HepG2 (cell line): Measurements from ENCODE around the gene LAMA5. TPM values are rescaled to one million over a fixed set of nuclear protein-coding genes. Genes with fewer than 3 reads are reported as not detected.
A peak's percentile ranks its signal among the peaks of the same experiment; 100 is the strongest.

Experiments used
- ATRX ChIP-seq: sonication (generic); formaldehyde crosslinking; IDR thresholded peaks from 2 replicates; pipeline ENCODE4 v1.4.0; 2020; ENCODE audit warnings: missing genetic modification reagents, borderline replicate concordance
- BCL6 ChIP-seq: IDR thresholded peaks from 2 replicates; pipeline ENCODE4 v1.6.1; 2016; ENCODE audit warnings: missing genetic modification reagents, missing compliant biosample characterization
- CHCHD3 ChIP-seq: sonication (generic); formaldehyde crosslinking; IDR thresholded peaks from 2 replicates; pipeline ENCODE4 v1.8.0; 2022; ENCODE audit warnings: mild to moderate bottlenecking, missing genetic modification reagents, moderate library complexity
- EEA1 ChIP-seq: sonication (generic); formaldehyde crosslinking; IDR thresholded peaks from 2 replicates; pipeline ENCODE4 v1.5.1; 2020; ENCODE audit warnings: mild to moderate bottlenecking, missing genetic modification reagents, borderline replicate concordance
- MED13 ChIP-seq: sonication (generic); formaldehyde crosslinking; IDR thresholded peaks from 2 replicates; pipeline ENCODE4 v1.5.0; 2020; ENCODE audit warnings: missing genetic modification reagents
- NKX3-1 ChIP-seq: sonication (generic); formaldehyde crosslinking; IDR thresholded peaks from 2 replicates; pipeline ENCODE4 v1.5.0; 2020; ENCODE audit warnings: missing genetic modification reagents
- TCF12 ChIP-seq, 2 experiments: fragments of 450-650 bp in 1 of 2; sonication (generic) in 1 of 2; formaldehyde crosslinking in 1 of 2; IDR thresholded peaks; 2 replicates each; pipeline versions ENCODE4 v1.6.1 to v1.8.0; 2017 to 2022; ENCODE audit warnings: antibody characterized with exemption in 1 of 2, mild to moderate bottlenecking in 1 of 2, missing genetic modification reagents in 1 of 2, moderate library complexity in 1 of 2
- TEAD3 ChIP-seq: optimal IDR thresholded peaks from 2 replicates; pipeline ENCODE3; 2016; ENCODE audit warnings: borderline replicate concordance
- TP53 ChIP-seq: sonication (generic); formaldehyde crosslinking; conservative IDR thresholded peaks from 2 replicates; pipeline ENCODE4 v1.4.0; 2020; ENCODE audit warnings: missing genetic modification reagents
- ZNF331 ChIP-seq: sonication (generic); formaldehyde crosslinking; IDR thresholded peaks from 2 replicates; pipeline ENCODE4 v1.4.0; 2020; ENCODE audit warnings: missing genetic modification reagents
- ZNF350 ChIP-seq: sonication (generic); formaldehyde crosslinking; IDR thresholded peaks from 2 replicates; pipeline ENCODE4 v1.4.0; 2020; ENCODE audit warnings: mild to moderate bottlenecking, low read depth, missing genetic modification reagents, borderline replicate concordance
- ZNF547 ChIP-seq: sonication (generic); formaldehyde crosslinking; IDR thresholded peaks from 2 replicates; pipeline ENCODE4 v1.5.1; 2020; ENCODE audit warnings: mild to moderate bottlenecking, missing genetic modification reagents
- ZNF556 ChIP-seq: sonication (generic); formaldehyde crosslinking; IDR thresholded peaks from 2 replicates; pipeline ENCODE4 v1.4.0; 2020; ENCODE audit warnings: mild to moderate bottlenecking, missing genetic modification reagents, borderline replicate concordance
- ZNF614 ChIP-seq: IDR thresholded peaks from 2 replicates; pipeline ENCODE4 v1.6.1; 2018; ENCODE audit warnings: missing biosample characterization, missing genetic modification reagents, inconsistent platforms, borderline replicate concordance
- ZNF660 ChIP-seq: sonication (generic); formaldehyde crosslinking; IDR thresholded peaks from 2 replicates; pipeline ENCODE4 v1.5.1; 2020; ENCODE audit warnings: mild to moderate bottlenecking, low read depth, missing genetic modification reagents, borderline replicate concordance
- ZNF772 ChIP-seq: sonication (generic); formaldehyde crosslinking; IDR thresholded peaks from 2 replicates; pipeline ENCODE4 v1.5.0; 2020; ENCODE audit warnings: mild to moderate bottlenecking, missing genetic modification reagents
- polyA plus RNA-seq, 8 experiments: library from polyadenylated mRNA; depleted of rRNA in 3 of 8; stranded (reverse) in 7 of 8; unstranded in 1 of 8; fragments of >200 nt; fragmentation: Illumina TruSeq in 4 of 8; extraction: Trizol in 4 of 8; gene quantifications; 2 replicates each; pipeline versions ENCODE4 v1.2.1 to v1.2.3, GENCODE V29; 2011 to 2016; ENCODE audit warnings: low read depth in 4 of 8, missing spikeins in 1 of 8, mixed read lengths in 1 of 8; ENCODE audit not compliant: insufficient read depth in 1 of 8
- total RNA-seq, 5 experiments: library from RNA; depleted of rRNA; stranded (reverse); fragments of >200 nt; fragmentation: Illumina TruSeq; extraction: Trizol; gene quantifications; 2 replicates each; pipeline ENCODE4 v1.2.3, GENCODE V29; 2016; ENCODE audit warnings: low read depth in 1 of 5
- TF ChIP-seq, protein P1 (sequence below): sonication (generic); formaldehyde crosslinking; IDR thresholded peaks from 2 replicates; pipeline ENCODE4 v1.9.0; 2021; ENCODE audit warnings: mild to moderate bottlenecking, missing genetic modification reagents
- TF ChIP-seq, protein P2 (sequence below): sonication (generic); formaldehyde crosslinking; IDR thresholded peaks from 2 replicates; pipeline ENCODE4 v1.5.0; 2020; ENCODE audit warnings: mild to moderate bottlenecking, missing genetic modification reagents, borderline replicate concordance
- TF ChIP-seq, protein P3 (sequence below): sonication (generic); formaldehyde crosslinking; IDR thresholded peaks from 2 replicates; pipeline ENCODE4 v1.4.0; 2020; ENCODE audit warnings: missing genetic modification reagents; ENCODE audit errors: not compliant biosample characterization

LAMA5 gene
- total and polyA plus RNA-seq, 2 of the 13 experiments (the other 11 are each of a cell fraction or from before 2014, with no cell fraction given): 21.0 to 44.7 TPM

DNA sequence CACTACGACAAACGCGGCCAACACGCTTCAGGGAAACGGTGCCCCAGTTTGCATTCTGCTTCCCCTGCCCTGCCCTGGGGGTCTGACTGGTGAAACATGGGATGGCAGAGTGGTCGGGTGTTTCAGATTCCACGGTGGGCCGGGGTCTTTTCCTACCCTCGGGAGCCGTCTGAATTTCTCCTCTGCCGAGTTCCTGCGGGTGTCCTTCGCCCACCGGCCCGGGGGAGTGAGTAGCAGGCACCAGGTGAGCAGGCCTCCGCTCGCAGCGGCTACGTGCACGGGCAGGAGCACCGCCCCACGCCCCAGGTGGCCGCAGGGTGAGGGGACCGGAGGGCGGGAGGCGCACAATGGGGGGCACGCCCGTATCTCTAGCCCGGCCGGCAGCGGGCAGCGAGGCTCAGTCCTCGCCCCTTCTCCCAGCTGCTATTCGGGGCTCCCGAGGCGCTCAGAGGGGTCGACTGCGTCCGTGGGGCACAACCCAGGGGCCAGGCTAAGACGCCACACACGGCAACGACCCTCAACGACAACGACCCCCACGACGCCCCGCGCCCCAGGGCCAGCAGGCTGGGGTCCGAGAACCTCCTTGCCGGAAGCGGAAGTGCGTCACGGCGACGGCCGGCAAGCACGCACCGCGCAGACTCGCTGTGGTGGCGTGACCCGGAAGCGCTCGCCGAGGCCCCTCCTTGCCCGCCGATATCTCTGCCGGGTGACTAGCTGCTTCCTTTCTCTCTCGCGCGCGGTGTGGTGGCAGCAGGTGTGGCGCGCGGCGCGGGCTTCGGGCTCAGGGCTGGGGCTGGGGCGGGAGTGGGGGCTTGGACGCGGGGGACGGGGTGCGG lies 19.5 kb upstream of the LAMA5 start, which contains the start of gene RPS21 (continued):
- peak; percentile 54; the same call in 1 of the 2 replicates for TF ChIP-seq BCL6 (CRISPR knock-in tag)
- peak; percentile 65 for TF ChIP-seq ZNF331 (CRISPR knock-in tag)
- TF ChIP-seq ZNF547: no peak; the same call in 1 of the 2 replicates
- TF ChIP-seq, protein P1, sequence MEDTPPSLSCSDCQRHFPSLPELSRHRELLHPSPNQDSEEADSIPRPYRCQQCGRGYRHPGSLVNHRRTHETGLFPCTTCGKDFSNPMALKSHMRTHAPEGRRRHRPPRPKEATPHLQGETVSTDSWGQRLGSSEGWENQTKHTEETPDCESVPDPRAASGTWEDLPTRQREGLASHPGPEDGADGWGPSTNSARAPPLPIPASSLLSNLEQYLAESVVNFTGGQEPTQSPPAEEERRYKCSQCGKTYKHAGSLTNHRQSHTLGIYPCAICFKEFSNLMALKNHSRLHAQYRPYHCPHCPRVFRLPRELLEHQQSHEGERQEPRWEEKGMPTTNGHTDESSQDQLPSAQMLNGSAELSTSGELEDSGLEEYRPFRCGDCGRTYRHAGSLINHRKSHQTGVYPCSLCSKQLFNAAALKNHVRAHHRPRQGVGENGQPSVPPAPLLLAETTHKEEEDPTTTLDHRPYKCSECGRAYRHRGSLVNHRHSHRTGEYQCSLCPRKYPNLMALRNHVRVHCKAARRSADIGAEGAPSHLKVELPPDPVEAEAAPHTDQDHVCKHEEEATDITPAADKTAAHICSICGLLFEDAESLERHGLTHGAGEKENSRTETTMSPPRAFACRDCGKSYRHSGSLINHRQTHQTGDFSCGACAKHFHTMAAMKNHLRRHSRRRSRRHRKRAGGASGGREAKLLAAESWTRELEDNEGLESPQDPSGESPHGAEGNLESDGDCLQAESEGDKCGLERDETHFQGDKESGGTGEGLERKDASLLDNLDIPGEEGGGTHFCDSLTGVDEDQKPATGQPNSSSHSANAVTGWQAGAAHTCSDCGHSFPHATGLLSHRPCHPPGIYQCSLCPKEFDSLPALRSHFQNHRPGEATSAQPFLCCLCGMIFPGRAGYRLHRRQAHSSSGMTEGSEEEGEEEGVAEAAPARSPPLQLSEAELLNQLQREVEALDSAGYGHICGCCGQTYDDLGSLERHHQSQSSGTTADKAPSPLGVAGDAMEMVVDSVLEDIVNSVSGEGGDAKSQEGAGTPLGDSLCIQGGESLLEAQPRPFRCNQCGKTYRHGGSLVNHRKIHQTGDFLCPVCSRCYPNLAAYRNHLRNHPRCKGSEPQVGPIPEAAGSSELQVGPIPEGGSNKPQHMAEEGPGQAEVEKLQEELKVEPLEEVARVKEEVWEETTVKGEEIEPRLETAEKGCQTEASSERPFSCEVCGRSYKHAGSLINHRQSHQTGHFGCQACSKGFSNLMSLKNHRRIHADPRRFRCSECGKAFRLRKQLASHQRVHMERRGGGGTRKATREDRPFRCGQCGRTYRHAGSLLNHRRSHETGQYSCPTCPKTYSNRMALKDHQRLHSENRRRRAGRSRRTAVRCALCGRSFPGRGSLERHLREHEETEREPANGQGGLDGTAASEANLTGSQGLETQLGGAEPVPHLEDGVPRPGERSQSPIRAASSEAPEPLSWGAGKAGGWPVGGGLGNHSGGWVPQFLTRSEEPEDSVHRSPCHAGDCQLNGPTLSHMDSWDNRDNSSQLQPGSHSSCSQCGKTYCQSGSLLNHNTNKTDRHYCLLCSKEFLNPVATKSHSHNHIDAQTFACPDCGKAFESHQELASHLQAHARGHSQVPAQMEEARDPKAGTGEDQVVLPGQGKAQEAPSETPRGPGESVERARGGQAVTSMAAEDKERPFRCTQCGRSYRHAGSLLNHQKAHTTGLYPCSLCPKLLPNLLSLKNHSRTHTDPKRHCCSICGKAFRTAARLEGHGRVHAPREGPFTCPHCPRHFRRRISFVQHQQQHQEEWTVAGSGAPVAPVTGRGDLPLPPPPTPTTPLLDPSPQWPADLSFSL (CRISPR knock-in tag): peak; percentile 14; the same call in 1 of the 2 replicates
- 0 out of 2 replicates have a peak, but pooled peaks have one; percentile 27 for TF ChIP-seq ZNF660 (CRISPR knock-in tag)
- TF ChIP-seq, protein P2, sequence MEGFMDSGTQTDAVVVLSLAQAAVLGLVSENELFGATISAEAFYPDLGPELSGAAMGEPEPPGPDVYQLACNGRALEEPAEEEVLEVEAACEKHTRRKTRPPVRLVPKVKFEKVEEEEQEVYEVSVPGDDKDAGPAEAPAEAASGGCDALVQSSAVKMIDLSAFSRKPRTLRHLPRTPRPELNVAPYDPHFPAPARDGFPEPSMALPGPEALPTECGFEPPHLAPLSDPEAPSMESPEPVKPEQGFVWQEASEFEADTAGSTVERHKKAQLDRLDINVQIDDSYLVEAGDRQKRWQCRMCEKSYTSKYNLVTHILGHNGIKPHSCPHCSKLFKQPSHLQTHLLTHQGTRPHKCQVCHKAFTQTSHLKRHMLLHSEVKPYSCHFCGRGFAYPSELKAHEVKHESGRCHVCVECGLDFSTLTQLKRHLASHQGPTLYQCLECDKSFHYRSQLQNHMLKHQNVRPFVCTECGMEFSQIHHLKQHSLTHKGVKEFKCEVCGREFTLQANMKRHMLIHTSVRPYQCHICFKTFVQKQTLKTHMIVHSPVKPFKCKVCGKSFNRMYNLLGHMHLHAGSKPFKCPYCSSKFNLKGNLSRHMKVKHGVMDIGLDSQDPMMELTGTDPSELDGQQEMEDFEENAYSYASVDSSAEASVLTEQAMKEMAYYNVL: 0 out of 2 replicates have a peak, but pooled peaks have one; percentile 78
- TF ChIP-seq ZNF772: peak; percentile 69; the same call in 1 of the 2 replicates
- TF ChIP-seq NKX3-1 (CRISPR knock-in tag): peak; percentile 51; the same call in 1 of the 2 replicates
- peak; percentile 96 for TF ChIP-seq ZNF350 (CRISPR knock-in tag)
- TF ChIP-seq MED13 (CRISPR knock-in tag): peak; percentile 80
- TF ChIP-seq, protein P3, sequence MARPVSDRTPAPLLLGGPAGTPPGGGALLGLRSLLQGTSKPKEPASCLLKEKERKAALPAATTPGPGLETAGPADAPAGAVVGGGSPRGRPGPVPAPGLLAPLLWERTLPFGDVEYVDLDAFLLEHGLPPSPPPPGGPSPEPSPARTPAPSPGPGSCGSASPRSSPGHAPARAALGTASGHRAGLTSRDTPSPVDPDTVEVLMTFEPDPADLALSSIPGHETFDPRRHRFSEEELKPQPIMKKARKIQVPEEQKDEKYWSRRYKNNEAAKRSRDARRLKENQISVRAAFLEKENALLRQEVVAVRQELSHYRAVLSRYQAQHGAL: peak; percentile 65
- peak; percentile 75 for TF ChIP-seq EEA1 (CRISPR knock-in tag)
- no peak; the same call in 1 of the 2 replicates for TF ChIP-seq CHCHD3 (CRISPR knock-in tag)
- TF ChIP-seq TCF12 (IDR thresholded peaks at IDR 0.05): no peak
- TF ChIP-seq TCF12 (CRISPR knock-in tag; IDR thresholded peaks at IDR 0.05): peak; percentile 72; the same call in 1 of the 2 replicates
- TF ChIP-seq ZNF556 (CRISPR knock-in tag): peak; percentile 82; the same call in 1 of the 2 replicates
- no peak for TF ChIP-seq ATRX (CRISPR knock-in tag)
- 0 out of 2 replicates have a peak, but pooled peaks have one; percentile 61 for TF ChIP-seq ZNF614 (CRISPR knock-in tag)
- peak; percentile 73 for TF ChIP-seq TEAD3 (CRISPR knock-in tag)
- peak; percentile 79 for TF ChIP-seq TP53 (CRISPR knock-in tag)
